Measurements from ENCODE around the gene CSF1. TPM values are rescaled to one million over a fixed set of nuclear protein-coding genes. Genes with fewer than 3 reads are reported as not detected.

Gene CSF1
- total RNA-seq, 1 experiment from 2014 or later = 3.0 TPM

GRCh38 chr1:109864047-109864822 lies 46.4 kb upstream of the CSF1 start:
- no peaks in the 10 kb centered on the region for H3K4me1 ChIP-seq (ENCODE audit: control insufficient read depth in 1 of 2, insufficient read depth in 2 of 2, low read length in 2 of 2)
- TF ChIP-seq CEBPB (IDR thresholded peaks at IDR 0.05; ENCODE audit: low read depth) (no peak), EZH2 (IDR thresholded peaks at IDR 0.05) (no peak), ZFX (IDR thresholded peaks at IDR 0.05) (no peak), SIN3A (IDR thresholded peaks at IDR 0.05; ENCODE audit: low read depth) (no peak), ZBTB33 (IDR thresholded peaks at IDR 0.05; ENCODE audit: extremely low read depth, insufficient replicate concordance, low read length) (no peak), ATF3 (IDR thresholded peaks at IDR 0.05) (no peak)
- ATAC-seq (no peak), DNase-seq (ENCODE audit: low read depth, low spot score) (no peak)
- H4K20me1 ChIP-seq (ENCODE audit: insufficient read depth) = no peaks in the 10 kb centered on the region
- H3K36me3 ChIP-seq (ENCODE audit: control insufficient read depth in 1 of 2, insufficient read depth in 2 of 2, low read length in 2 of 2) = no peaks in the 10 kb centered on the region
- no peak overlapping the region for H3K27ac ChIP-seq (ENCODE audit: low read depth, low read length)
- no peaks in the 10 kb centered on the region for H3K9me2 ChIP-seq (ENCODE audit: insufficient read depth)
- ChIA-PET RAD21 (ENCODE audit: low non-redundant PET in 1 of 2, low total read pairs in 2 of 2, uncharacterized antibody in 2 of 2, unreplicated experiment in 2 of 2) (no interaction called here), POLR2A (no interaction called here), CTCF (no interaction called here)
- H3K4me3 ChIP-seq (replicated peaks in 1 of 2; ENCODE audit: low read depth in 1 of 2, low read length in 2 of 2) = no peak overlapping the region
- BruUV-seq (replicated peaks) = no TSS peak
- H2AFZ ChIP-seq (ENCODE audit: low read depth, low read length, poor library complexity, severe bottlenecking) = no peak overlapping the region
- no peaks in the 10 kb centered on the region for H3K9me3 ChIP-seq (ENCODE audit: control insufficient read depth in 1 of 2, insufficient read depth in 1 of 2, low read depth in 1 of 2, low read length in 2 of 2)
- no peaks in the 10 kb centered on the region for H3K79me2 ChIP-seq (ENCODE audit: insufficient read depth, low read length)
- intact Hi-C loops (cut with micrococcal nuclease) = no loop called here
- H3K4me2 ChIP-seq (ENCODE audit: low read length) = no peak overlapping the region
- H3K9ac ChIP-seq (ENCODE audit: low read length) = no peak overlapping the region
- H3K27me3 ChIP-seq (ENCODE audit: insufficient read depth, low read length) = no peaks in the 10 kb centered on the region; the same call in 1 of the 2 replicates
